Measurements from ENCODE around the gene TMTC4. TPM values are rescaled to one million over a fixed set of nuclear protein-coding genes. Genes with fewer than 3 reads are reported as not detected.

The TMTC4 gene
- total and polyA plus RNA-seq, 2 of the 4 experiments (the other 2 are of a cell fraction), result 8.4 to 14.3 TPM

- TF ChIP-seq RFX5 (IDR thresholded peaks at IDR 0.05; ENCODE audit: low read depth, low read length) (no peak), SMC3 (IDR thresholded peaks at IDR 0.05; ENCODE audit: low read depth, low read length) (no peak), POLR2A (IDR thresholded peaks at IDR 0.05; ENCODE audit: low read depth, low read length) (no peak), MXI1 (IDR thresholded peaks at IDR 0.05; ENCODE audit: borderline replicate concordance, low read depth, low read length) (no peak)
These were observed 93.1 kb downstream of the TMTC4 start (continued) for GRCh38 chr13:100581504-100581903.

- in situ Hi-C loops (cut with MboI; ENCODE audit: low sequenced_read_pairs), result no loop called here
- no TSS peak for BruUV-seq (replicated peaks)
- TF ChIP-seq ELK1 (IDR thresholded peaks at IDR 0.05; ENCODE audit: borderline replicate concordance, low read depth, low read length) (no peak), MAFK (IDR thresholded peaks at IDR 0.05; ENCODE audit: low read depth, low read length) (no peak), CTCF (conservative IDR thresholded peaks at IDR 0.05; ENCODE audit: low read depth, low read length) (no peak), POLR2A (IDR thresholded peaks at IDR 0.05; ENCODE audit: low read depth, low read length) (no peak), RFX5 (IDR thresholded peaks at IDR 0.05; ENCODE audit: low read depth, low read length) (no peak), CHD1 (IDR thresholded peaks at IDR 0.05; ENCODE audit: low read depth, low read length) (no peak), MXI1 (IDR thresholded peaks at IDR 0.05; ENCODE audit: borderline replicate concordance, low read depth, low read length) (no peak), RCOR1 (IDR thresholded peaks at IDR 0.05; ENCODE audit: insufficient replicate concordance, low read length) (no peak), NFE2L2 (IDR thresholded peaks at IDR 0.05; ENCODE audit: low read depth, low read length) (no peak), MAZ (IDR thresholded peaks at IDR 0.05; ENCODE audit: borderline replicate concordance, low read depth, low read length) (no peak), RAD21 (IDR thresholded peaks at IDR 0.05; ENCODE audit: low read length) (no peak), BHLHE40 (IDR thresholded peaks at IDR 0.05; ENCODE audit: low read depth, low read length) (no peak), FOS (IDR thresholded peaks at IDR 0.05; ENCODE audit: low read depth, low read length) (no peak), USF2 (IDR thresholded peaks at IDR 0.05; ENCODE audit: low read depth, low read length) (no peak)
These were observed 93.6 kb downstream of the TMTC4 start for GRCh38 chr13:100581030-100581429.

More at GRCh38 chr13:100581030-100581429, 93.6 kb downstream of the TMTC4 start:
- Histone ChIP-seq H2BK15ac (ENCODE audit: low read depth, low read length) (no peak overlapping the region), H3K4me2 (ENCODE audit: low read depth, low read length) (no peak overlapping the region), H2AFZ (replicated peaks; ENCODE audit: low read length, poor library complexity) (no peak overlapping the region), H3K56ac (ENCODE audit: extremely low read depth, insufficient read depth, low read length) (no peak overlapping the region), H3K23ac (ENCODE audit: low read depth, low read length) (no peak overlapping the region), H2BK5ac (ENCODE audit: low read depth, low read length, poor library complexity, severe bottlenecking) (no peak overlapping the region), H3K14ac (replicated peaks; ENCODE audit: low read depth, low read length) (no peak overlapping the region), H3K4me3 (ENCODE audit: insufficient read depth, low read depth, low read length) (no peak overlapping the region), H3K27me3 (ENCODE audit: control insufficient read depth, insufficient read depth, low read length) (no peaks in the 10 kb centered on the region), H3K4ac (ENCODE audit: low read depth, low read length) (no peak overlapping the region), H3K9ac (ENCODE audit: low read depth, low read length) (no peak overlapping the region), H4K8ac (ENCODE audit: low read depth in 2 of 2, low read length in 2 of 2) (no peak overlapping the region), H3K18ac (ENCODE audit: low read depth, low read length) (no peak overlapping the region), H2BK120ac (ENCODE audit: low read depth, low read length) (no peak overlapping the region), H4K91ac (ENCODE audit: insufficient read depth, low read depth, low read length) (no peak overlapping the region), H4K20me1 (ENCODE audit: insufficient read depth, low read length) (no peaks in the 10 kb centered on the region), H2AK9ac (replicated peaks; ENCODE audit: low read depth, low read length, poor library complexity) (no peak overlapping the region), H3K79me1 (ENCODE audit: low read depth in 1 of 2, low read length in 2 of 2) (no peaks in the 10 kb centered on the region), H3K36me3 (ENCODE audit: control insufficient read depth, insufficient read depth, low read length) (peaks cover 3% of the 10 kb centered on the region; the same call in 1 of the 2 replicates), H4K5ac (ENCODE audit: low read depth, low read length) (no peak overlapping the region), H2AK5ac (ENCODE audit: low read depth, low read length) (no peak overlapping the region), H3K4me1 (ENCODE audit: control insufficient read depth, insufficient read depth, low read length) (no peaks in the 10 kb centered on the region), H3K9me1 (ENCODE audit: insufficient read depth, low read length) (no peaks in the 10 kb centered on the region), H2BK20ac (ENCODE audit: low read depth, low read length) (no peak overlapping the region), H3K9me3 (ENCODE audit: control insufficient read depth, insufficient read depth, low read length) (no peaks in the 10 kb centered on the region), H3K27ac (ENCODE audit: insufficient read depth, low read length) (no peak overlapping the region)
- no CpG with 5 or more reads among the region's 4 CpGs for WGBS, 2 experiments (ENCODE audit: extremely low coverage in 2 of 2, insufficient read length in 1 of 2)
- ChIA-PET POLR2A (ENCODE audit: unreplicated experiment) (no interaction called here), CTCF (no interaction called here)
- ATAC-seq (ENCODE audit: low read depth) (no peak), DNase-seq (no peak)
- intact Hi-C loops (cut with micrococcal nuclease) (no loop called here), dilution Hi-C loops (cut with HindIII; ENCODE audit: low sequenced_read_pairs, unreplicated experiment) (no loop called here)

Measured in IMR-90 (cell line).